Measurements from ENCODE around the gene CSNK1G1. TPM values are rescaled to one million over a fixed set of nuclear protein-coding genes. Genes with fewer than 3 reads are reported as not detected.
A peak's percentile ranks its signal among the peaks of the same experiment; 100 is the strongest.
"Not testable (repeated sequence)": the region's sequence is repeated elsewhere in the genome, so short reads cannot be mapped to it uniquely, and the experiment has no call there.

CSNK1G1 gene
- total RNA-seq, 1 donor from 2014 or later = 27.7 TPM

DNA sequence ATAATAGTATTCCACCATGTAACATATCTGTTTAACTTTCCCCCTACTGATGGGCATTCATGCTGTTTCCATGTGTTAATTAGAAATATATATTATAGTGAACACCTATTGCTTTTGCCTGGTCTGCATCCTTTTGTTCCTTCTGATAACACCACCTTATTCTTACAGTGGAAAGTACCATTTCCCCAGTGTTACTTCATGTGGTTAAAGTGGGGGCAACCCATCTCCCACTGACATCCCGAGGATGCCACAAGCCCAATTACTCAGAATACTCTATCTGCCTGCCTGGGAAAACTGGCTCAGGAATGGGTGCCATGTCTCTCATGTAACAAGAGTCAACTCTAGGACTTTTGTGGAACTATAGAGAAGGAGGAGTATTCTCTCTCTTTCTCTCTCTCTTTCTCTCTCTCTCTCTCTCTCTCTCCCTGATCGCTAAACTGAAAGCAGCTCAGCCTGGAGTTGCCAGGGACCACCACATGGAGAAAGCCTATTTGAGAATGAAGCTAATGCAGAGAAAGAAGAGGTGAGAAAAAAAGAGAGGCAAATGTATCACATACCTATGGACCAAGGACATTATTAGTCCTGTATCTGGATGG is 126.7 kb downstream of the CSNK1G1 start:
- Mint-ChIP-seq H3K27ac (peak overlapping the region; percentile 74), H3K27me3 (no peaks in the 10 kb centered on the region), H3K9me3 (ENCODE audit: low read depth) (peaks cover 7% of the 10 kb centered on the region), H3K4me1 (ENCODE audit: low read depth) (peaks cover 5% of the 10 kb centered on the region), H3K36me3 (ENCODE audit: insufficient read depth) (peaks cover 5% of the 10 kb centered on the region), H3K4me3 (ENCODE audit: low read depth) (no peak overlapping the region)
- TF ChIP-seq, protein P1, sequence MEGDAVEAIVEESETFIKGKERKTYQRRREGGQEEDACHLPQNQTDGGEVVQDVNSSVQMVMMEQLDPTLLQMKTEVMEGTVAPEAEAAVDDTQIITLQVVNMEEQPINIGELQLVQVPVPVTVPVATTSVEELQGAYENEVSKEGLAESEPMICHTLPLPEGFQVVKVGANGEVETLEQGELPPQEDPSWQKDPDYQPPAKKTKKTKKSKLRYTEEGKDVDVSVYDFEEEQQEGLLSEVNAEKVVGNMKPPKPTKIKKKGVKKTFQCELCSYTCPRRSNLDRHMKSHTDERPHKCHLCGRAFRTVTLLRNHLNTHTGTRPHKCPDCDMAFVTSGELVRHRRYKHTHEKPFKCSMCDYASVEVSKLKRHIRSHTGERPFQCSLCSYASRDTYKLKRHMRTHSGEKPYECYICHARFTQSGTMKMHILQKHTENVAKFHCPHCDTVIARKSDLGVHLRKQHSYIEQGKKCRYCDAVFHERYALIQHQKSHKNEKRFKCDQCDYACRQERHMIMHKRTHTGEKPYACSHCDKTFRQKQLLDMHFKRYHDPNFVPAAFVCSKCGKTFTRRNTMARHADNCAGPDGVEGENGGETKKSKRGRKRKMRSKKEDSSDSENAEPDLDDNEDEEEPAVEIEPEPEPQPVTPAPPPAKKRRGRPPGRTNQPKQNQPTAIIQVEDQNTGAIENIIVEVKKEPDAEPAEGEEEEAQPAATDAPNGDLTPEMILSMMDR (IDR thresholded peaks at IDR 0.05; ENCODE audit: unreplicated experiment) = no peak
- no peak for DNase-seq (ENCODE audit: low spot score, unreplicated experiment)

DNA sequence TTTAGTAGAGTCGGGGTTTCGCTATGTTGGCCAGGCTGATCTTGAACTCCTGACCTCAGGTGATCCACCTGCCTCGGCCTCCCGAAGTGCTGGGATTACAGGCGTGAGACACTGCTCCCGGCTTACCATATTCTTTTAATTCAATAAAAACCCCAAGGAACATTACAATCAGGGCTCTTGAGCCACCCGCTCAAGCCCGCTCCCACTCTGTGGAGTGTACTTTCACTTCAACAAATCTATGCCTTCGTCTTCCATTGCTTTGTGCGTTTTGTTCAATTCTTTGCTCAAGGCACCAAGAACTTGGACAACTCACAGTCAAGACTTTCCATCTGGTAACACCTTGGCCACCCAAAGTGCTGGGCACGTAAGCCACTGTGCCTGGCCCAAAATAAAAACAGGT is 130.2 kb downstream of the CSNK1G1 start:
- TF ChIP-seq, protein P1 (IDR thresholded peaks at IDR 0.05; ENCODE audit: unreplicated experiment) = no peak
- Mint-ChIP-seq H3K4me3 (ENCODE audit: low read depth) (no peak overlapping the region), H3K4me1 (ENCODE audit: low read depth) (no peaks in the 10 kb centered on the region), H3K36me3 (ENCODE audit: insufficient read depth) (peaks cover 7% of the 10 kb centered on the region), H3K27me3 (no peaks in the 10 kb centered on the region), H3K9me3 (ENCODE audit: low read depth) (peaks cover 7% of the 10 kb centered on the region), H3K27ac (peak overlapping the region; percentile 20)
- no peak for DNase-seq (ENCODE audit: low spot score, unreplicated experiment)

DNA sequence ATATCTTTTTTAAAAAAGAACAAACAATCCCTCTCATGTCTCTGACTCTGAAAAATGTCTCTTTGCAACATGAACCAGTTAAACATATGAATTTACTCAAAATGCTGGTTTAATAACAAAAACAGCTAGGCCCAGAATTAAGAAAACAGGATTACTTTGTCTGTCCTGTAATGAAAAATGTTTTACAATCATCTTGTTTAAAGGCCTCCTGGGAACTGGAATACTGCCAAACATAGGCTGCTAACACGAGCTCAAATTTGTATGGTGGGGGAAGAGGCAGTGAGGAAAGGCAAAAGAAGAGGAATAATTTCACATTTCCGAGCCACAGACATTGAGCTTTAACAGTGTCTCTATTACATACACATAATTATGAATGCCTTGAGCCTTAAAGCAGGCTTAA is 131.5 kb downstream of the CSNK1G1 start:
- H3K4me1 Mint-ChIP-seq (ENCODE audit: low read depth) = no peaks in the 10 kb centered on the region
- TF ChIP-seq, protein P1 (IDR thresholded peaks at IDR 0.05; ENCODE audit: unreplicated experiment) = no peak
- H3K27ac Mint-ChIP-seq = no peak overlapping the region
- H3K27me3 Mint-ChIP-seq = no peaks in the 10 kb centered on the region
- H3K4me3 Mint-ChIP-seq (ENCODE audit: low read depth) = no peak overlapping the region
- peaks cover 7% of the 10 kb centered on the region for H3K36me3 Mint-ChIP-seq (ENCODE audit: insufficient read depth)
- H3K9me3 Mint-ChIP-seq (ENCODE audit: low read depth) = peaks cover 7% of the 10 kb centered on the region
- DNase-seq (ENCODE audit: low spot score, unreplicated experiment) = no peak

DNA sequence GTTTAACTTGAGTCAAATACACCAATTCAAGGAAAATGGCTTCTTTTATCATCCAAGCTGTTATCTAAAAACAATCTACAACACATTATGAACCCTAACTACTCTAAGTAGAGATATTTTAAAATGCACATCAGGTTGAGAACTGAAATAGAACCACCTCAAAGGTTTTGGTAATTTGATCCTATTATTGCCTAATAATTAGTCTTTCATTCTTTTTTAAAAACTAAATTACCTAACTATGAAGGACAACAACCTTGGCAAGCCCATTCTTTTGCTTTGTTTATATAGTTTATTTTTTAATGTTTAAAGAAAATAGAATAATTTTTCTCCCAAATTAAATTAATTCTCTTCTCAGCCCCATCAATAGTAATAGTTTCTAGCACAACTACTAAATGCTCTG is 132.1 kb downstream of the CSNK1G1 start:
- Mint-ChIP-seq H3K4me3 (ENCODE audit: low read depth) (no peak overlapping the region), H3K27me3 (no peaks in the 10 kb centered on the region), H3K9me3 (ENCODE audit: low read depth) (peaks cover 7% of the 10 kb centered on the region), H3K4me1 (ENCODE audit: low read depth) (no peaks in the 10 kb centered on the region), H3K27ac (no peak overlapping the region), H3K36me3 (ENCODE audit: insufficient read depth) (peaks cover 7% of the 10 kb centered on the region)
- TF ChIP-seq, protein P1 (IDR thresholded peaks at IDR 0.05; ENCODE audit: unreplicated experiment) = no peak
- no peak for DNase-seq (ENCODE audit: low spot score, unreplicated experiment)

DNA sequence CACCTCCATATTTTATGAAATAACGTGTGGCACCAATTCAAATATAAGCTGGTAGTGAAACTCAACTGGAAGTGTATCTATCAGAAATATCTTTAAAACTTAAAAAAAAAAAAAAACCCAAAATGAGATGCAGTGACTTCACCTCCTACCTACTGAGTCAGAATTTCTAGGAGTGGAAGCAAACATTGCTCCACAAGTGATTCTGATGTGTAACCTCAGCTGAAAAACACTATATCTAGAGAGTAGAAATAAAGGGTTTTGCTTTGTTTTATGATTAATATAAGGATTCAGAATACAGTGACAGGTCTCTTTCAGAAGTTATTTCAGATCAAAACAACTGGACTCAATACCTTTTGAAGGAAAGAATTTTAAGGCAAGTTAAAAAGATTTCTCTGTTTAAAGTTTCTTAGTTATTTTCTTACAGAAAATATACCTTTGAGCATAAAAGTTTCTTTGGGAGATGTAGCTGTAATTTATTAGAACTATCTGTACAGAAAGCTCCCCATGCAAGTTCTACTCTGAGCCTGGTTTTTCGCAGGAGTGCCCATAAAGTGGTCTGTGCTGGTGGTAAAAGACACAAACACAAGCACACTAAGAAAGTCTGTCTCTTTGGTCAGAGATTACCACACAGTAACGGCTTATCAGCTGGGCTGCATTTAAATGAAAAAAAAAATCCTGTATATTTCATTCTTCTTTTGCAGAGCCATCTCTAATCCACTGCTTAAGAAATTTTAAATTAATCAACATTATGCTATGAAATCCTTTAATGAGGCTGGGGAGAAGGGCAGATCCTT is 133.2 kb downstream of the CSNK1G1 start:
- H3K27ac Mint-ChIP-seq = no peak overlapping the region
- no peak overlapping the region for H3K4me3 Mint-ChIP-seq (ENCODE audit: low read depth)
- no peaks in the 10 kb centered on the region for H3K27me3 Mint-ChIP-seq
- H3K36me3 Mint-ChIP-seq (ENCODE audit: insufficient read depth) = peaks cover 7% of the 10 kb centered on the region
- peaks cover 7% of the 10 kb centered on the region for H3K9me3 Mint-ChIP-seq (ENCODE audit: low read depth)
- no peaks in the 10 kb centered on the region for H3K4me1 Mint-ChIP-seq (ENCODE audit: low read depth)
- TF ChIP-seq, protein P1 (IDR thresholded peaks at IDR 0.05; ENCODE audit: unreplicated experiment) = no peak
- no peak for DNase-seq (ENCODE audit: low spot score, unreplicated experiment)

DNA sequence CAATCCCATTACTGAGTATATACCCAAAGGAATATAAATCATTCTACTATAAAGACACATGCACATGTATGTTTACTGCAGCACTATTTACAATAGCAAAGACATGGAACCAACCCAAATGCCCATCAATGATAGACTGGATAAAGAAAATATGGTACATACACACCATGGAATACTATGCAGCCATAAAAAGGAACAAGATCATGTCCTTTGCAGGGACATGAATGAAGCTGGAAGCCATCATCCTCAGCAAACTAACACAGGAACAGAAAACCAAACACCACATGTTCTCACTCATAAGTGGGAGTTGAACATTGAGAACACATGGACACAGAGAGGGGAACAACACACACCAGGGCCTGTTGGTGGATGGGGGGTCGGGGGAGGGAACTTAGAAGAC is 134.1 kb downstream of the CSNK1G1 start:
- peak overlapping the region; percentile 64 for H3K27ac Mint-ChIP-seq
- DNase-seq (ENCODE audit: low spot score, unreplicated experiment); H3K9me3 Mint-ChIP-seq (ENCODE audit: low read depth); H3K4me3 Mint-ChIP-seq (ENCODE audit: low read depth); H3K27me3 Mint-ChIP-seq; H3K4me1 Mint-ChIP-seq (ENCODE audit: low read depth); H3K36me3 Mint-ChIP-seq (ENCODE audit: insufficient read depth): not testable (repeated sequence)

DNA sequence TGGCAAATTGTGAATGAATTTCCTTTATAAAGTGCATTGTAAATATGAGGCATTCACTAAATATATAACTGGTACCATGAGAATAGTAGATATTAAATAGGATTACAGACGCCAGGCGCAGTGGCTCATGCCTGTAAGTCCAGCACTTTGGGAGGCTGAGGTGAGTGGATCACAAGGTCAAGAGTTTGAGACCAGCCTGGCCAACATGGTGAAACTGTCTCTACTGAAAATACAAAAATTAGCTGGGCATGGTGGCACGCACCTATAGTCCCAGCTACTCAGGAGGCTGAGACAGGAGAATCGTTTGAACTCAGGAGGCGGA is 138.6 kb downstream of the CSNK1G1 start:
- DNase-seq (ENCODE audit: low spot score, unreplicated experiment); H3K4me3 Mint-ChIP-seq (ENCODE audit: low read depth); H3K36me3 Mint-ChIP-seq (ENCODE audit: insufficient read depth); H3K9me3 Mint-ChIP-seq (ENCODE audit: low read depth); H3K4me1 Mint-ChIP-seq (ENCODE audit: low read depth); H3K27ac Mint-ChIP-seq; H3K27me3 Mint-ChIP-seq: not testable (repeated sequence)
